ENCODE data around the gene GNA12. TPM values are rescaled to one million over a fixed set of nuclear protein-coding genes. Genes with fewer than 3 reads are reported as not detected.
A peak's percentile ranks its signal among the peaks of the same experiment; 100 is the strongest.
"Not testable (repeated sequence)": the region's sequence is repeated elsewhere in the genome, so short reads cannot be mapped to it uniquely, and the experiment has no call there.

GNA12 gene
- total RNA-seq, 4 donors from 2014 or later: 22.5 to 63.2 (median 35.1) TPM

DNA sequence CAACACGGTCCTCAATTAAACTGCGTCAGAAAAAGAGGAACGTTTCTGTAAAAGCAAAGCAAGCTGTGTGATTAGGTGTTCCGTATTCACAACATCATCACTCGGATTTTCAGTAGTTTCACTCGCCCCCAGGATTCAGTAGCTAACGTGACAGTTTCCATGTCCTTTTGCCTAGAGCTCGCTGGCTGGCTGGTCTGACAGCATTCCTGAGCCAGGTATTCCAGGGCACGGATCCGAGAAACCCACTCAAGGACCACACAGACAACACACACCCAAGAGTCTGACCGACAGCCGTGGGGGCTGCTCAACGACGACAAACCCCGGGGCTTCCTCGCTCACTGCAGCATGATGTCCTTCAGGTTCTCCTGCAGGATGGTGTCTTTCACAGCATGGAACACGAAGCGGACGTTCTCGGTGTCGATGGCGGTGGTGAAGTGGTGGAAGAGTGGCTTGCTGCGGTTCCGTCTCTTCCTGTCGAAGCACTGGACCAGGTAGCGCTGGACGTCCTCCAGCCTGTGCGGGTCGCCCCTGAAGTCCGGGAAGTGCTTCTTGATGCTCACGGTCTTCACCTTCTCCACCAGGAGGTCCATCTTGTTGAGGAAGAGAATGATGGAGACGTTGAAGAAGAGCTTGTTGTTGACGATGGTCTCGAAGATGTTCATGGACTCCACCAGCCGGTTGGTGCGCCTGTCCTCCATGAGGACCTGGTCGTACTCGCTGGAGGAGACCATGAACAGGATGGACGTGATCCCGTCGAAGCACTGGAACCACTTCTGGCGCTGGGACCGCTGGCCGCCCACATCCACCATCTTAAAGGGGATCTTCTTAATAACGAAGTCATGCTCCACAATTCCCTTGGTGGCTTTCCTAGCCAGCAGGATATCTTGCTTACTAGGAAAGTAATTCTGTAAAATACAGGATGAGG is 113.0 kb downstream of the GNA12 start:
- no peaks in the 10 kb centered on the region for H3K27me3 ChIP-seq
- 82 to 89% methylated on average over 6 to 7 of the region's 45 CpGs for WGBS, 2 donors (ENCODE audit: low coverage in 1 of 2)
- peak overlapping the region in 3 of 4 donors; percentile 72 to 75 (median 72) for H3K27ac ChIP-seq
- no peak for TF ChIP-seq POLR2A (IDR thresholded peaks at IDR 0.05)
- TF ChIP-seq POLR2AphosphoS5 (IDR thresholded peaks at IDR 0.05): no peak
- TF ChIP-seq EP300 (IDR thresholded peaks at IDR 0.05): no peak
- TF ChIP-seq, protein P1, sequence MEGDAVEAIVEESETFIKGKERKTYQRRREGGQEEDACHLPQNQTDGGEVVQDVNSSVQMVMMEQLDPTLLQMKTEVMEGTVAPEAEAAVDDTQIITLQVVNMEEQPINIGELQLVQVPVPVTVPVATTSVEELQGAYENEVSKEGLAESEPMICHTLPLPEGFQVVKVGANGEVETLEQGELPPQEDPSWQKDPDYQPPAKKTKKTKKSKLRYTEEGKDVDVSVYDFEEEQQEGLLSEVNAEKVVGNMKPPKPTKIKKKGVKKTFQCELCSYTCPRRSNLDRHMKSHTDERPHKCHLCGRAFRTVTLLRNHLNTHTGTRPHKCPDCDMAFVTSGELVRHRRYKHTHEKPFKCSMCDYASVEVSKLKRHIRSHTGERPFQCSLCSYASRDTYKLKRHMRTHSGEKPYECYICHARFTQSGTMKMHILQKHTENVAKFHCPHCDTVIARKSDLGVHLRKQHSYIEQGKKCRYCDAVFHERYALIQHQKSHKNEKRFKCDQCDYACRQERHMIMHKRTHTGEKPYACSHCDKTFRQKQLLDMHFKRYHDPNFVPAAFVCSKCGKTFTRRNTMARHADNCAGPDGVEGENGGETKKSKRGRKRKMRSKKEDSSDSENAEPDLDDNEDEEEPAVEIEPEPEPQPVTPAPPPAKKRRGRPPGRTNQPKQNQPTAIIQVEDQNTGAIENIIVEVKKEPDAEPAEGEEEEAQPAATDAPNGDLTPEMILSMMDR (IDR thresholded peaks at IDR 0.05): no peak
- H3K4me3 ChIP-seq: no peak overlapping the region
- peaks cover 0 to 26% of the 10 kb centered on the region in 2 donors for H3K36me3 ChIP-seq
- H3K9me3 ChIP-seq: no peaks in the 10 kb centered on the region
- no peak for ATAC-seq
- peaks cover 0 to 57% (median 11%) of the 10 kb centered on the region in 3 donors for H3K4me1 ChIP-seq

DNA sequence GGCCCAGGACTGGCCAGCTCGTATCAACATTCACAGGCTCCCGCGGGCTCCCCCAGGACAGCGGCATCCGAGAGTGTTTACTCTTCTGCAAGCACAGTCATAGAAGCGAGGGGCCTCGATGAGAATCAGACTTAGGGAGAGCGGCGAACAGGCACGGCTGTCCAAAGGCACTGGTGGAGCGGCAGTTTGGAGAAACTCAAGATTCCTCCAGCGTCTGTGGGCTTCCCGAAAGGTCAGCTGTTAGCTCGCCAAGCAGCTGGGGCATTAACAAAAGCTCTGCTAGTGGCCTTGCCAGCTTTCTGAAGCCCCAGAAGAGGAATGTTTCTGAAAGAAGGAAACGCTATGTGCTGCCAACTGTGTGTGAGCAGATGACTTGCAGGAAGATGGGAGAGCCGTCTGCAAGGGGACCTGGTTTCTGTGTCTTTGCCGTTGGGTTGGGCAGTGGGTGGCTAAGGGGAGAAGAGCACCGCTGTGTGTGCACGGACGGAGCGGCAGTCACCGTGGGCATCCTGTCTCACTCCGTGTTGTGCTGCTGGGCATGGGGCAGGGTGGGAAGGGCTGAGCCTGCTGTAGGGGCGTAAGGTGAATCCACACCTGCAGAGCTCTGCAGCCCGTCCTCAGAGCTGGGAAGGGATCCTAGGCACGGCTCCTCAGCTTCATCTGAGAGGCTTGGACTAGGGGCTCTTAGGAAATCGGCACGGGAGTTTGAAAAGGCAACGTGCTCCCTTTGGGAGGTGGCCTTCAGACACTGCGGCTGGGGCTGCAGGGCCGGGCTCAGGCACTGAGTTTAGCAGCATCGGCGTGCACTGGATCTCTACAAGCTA is 114.0 kb downstream of the GNA12 start:
- 27 to 48% methylated on average over 7 to 9 of the region's 33 CpGs for WGBS, 2 donors (ENCODE audit: low coverage in 1 of 2)
- H3K4me3 ChIP-seq: peak overlapping the region in 1 of 2 donors; percentile 17

DNA sequence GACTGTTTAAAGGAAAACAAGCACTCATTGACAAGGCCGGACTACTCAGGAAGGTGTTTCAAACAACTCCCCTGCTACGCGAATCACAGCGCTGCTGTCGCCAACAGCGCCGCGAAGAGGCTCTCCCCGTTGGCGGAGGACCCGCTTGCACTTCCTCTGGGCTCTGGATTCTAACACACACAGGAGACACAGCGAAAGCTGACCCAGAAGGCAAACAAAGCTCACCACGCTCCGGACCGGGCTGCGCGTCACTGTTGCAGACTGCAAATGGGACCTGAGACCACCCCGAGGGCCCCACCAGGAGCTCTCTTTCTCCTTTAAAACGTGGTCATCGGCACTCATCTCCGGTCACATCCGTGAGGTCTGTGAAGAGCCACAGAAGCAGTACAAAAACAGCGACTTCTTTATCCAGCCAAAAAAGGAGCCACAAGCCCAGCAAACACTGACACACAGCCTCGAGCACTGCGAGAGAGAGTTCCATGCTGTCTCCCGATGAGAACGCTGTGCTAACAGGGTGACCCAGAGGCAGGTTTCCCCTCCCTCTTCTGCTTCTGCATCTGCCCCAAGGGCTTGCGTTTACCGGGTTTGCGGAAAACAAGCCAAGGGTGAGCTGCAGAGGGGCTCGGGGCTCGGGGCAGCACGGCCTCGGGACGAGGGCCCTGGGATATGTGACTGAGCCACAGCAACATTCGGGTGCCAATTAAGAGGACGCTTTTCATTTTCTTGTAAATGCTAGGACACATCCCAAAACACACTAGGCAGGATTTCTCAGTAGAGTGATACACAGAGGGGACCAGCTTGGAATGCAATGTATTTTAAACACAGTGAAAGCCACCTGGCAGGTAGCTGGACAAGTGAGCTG is 114.8 kb downstream of the GNA12 start:
- no peaks in the 10 kb centered on the region for H3K9me3 ChIP-seq
- 58 to 60% methylated on average over 2 to 5 of the region's 37 CpGs for WGBS, 2 donors (ENCODE audit: low coverage in 1 of 2)
- H3K4me3 ChIP-seq: peak overlapping the region in 1 of 2 donors; percentile 17

More for the DNA sequence above, 114.0 kb downstream of the GNA12 start:
- H3K27ac ChIP-seq: peak overlapping the region; percentile 3 to 75 (median 72)
- peak; percentile 91 for TF ChIP-seq POLR2AphosphoS5 (IDR thresholded peaks at IDR 0.05)
- no peak for TF ChIP-seq POLR2A (IDR thresholded peaks at IDR 0.05)
- H3K4me1 ChIP-seq: peaks cover 0 to 48% (median 7%) of the 10 kb centered on the region in 3 donors
- peaks cover 0 to 35% of the 10 kb centered on the region in 2 donors for H3K36me3 ChIP-seq
- H3K9me3 ChIP-seq: no peaks in the 10 kb centered on the region
- ATAC-seq: peak; percentile 51
- no peaks in the 10 kb centered on the region for H3K27me3 ChIP-seq

DNA sequence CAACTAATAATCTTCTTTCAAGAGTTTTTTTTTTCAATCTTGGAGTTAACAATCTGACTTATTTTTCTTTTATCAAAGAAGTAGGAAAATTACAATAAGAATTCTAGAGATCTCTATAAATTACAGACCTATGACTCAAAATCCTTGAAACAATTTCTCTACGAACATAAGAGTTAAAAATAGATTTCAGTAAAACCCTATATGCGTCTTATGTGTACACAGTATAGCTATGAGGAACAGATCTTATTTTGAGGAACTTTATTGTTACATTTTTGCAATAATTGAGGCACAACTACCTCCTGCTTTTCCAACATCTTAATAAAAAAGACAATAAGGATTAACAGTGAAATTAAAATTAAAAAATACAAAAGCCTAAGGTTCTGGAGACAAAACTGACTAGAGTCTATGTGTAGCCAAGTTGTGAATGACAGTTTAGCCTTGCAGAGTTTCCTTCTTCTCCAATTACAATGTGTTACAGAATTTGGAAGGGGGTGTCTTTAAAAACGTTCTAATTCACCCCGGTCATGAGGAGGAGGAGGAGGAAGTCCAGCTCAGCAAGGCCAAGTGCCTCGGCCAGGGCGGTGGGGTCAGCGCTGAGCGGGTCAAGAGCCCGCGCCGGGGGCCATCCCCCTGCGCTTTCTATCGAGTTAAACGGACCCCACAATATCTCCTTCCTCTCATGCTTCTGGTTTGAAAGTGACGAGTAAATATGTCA is 115.6 kb downstream of the GNA12 start:
- Histone ChIP-seq H3K4me1 (peaks cover 0 to 34% (median 7%) of the 10 kb centered on the region in 3 donors), H3K36me3 (peaks cover 0 to 51% of the 10 kb centered on the region in 2 donors), H3K27ac (peak overlapping the region in 3 of 4 donors; percentile 72 to 75 (median 72)), H3K27me3 (no peaks in the 10 kb centered on the region), H3K9me3 (no peaks in the 10 kb centered on the region), H3K4me3 (no peak overlapping the region)
- 35 to 64% methylated on average over 4 to 14 of the region's 15 CpGs for WGBS, 2 donors (ENCODE audit: low coverage in 1 of 2)
- ATAC-seq: no peak
- TF ChIP-seq, protein P1 (IDR thresholded peaks at IDR 0.05): no peak
- TF ChIP-seq POLR2AphosphoS5 (IDR thresholded peaks at IDR 0.05) (no peak), EP300 (IDR thresholded peaks at IDR 0.05) (no peak), POLR2A (IDR thresholded peaks at IDR 0.05) (no peak)

More for the DNA sequence above, 114.8 kb downstream of the GNA12 start:
- H3K4me1 ChIP-seq: peaks cover 0 to 41% (median 7%) of the 10 kb centered on the region in 3 donors
- H3K27ac ChIP-seq: peak overlapping the region; percentile 3 to 75 (median 72)
- peaks cover 0 to 43% of the 10 kb centered on the region in 2 donors for H3K36me3 ChIP-seq
- TF ChIP-seq POLR2AphosphoS5 (IDR thresholded peaks at IDR 0.05) (peak; percentile 13), EP300 (IDR thresholded peaks at IDR 0.05) (no peak)
- no peaks in the 10 kb centered on the region for H3K27me3 ChIP-seq
- no peak for ATAC-seq

DNA sequence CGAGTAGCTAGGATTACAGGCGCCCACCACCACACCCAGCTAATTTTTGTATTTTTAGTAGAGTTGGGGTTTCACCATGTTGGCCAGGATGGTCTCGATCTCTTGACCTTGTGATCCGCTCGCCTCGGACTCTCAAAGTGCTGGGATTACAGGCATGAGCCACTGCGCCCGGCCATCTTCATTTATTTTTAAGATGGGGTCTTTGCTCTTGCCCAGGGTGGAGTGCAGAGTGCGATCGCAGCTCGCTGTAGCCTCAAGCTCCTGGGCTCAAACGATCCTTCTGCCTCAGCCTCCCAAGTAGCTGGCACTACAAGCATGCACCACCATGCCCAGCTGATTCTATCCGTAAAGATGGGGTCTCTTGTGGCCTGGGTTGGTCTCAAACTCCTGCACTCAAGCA is 116.9 kb downstream of the GNA12 start:
- H3K4me3 ChIP-seq, ATAC-seq, H3K9me3 ChIP-seq, H3K27ac ChIP-seq, H3K27me3 ChIP-seq: not testable (repeated sequence)
- Histone ChIP-seq H3K36me3 (peaks cover 0 to 62% of the 10 kb centered on the region in 2 donors), H3K4me1 (peaks cover 0 to 28% (median 7%) of the 10 kb centered on the region in 3 donors)
- 79 to 92% methylated on average over 2 to 12 of the region's 13 CpGs for WGBS, 2 donors (ENCODE audit: low coverage in 1 of 2)

All from gastroesophageal sphincter (tissue), 4 donors.